HG03103 (cell line): Measurements from ENCODE around the gene PBX2.
"Not testable (repeated sequence)": the region's sequence is repeated elsewhere in the genome, so short reads cannot be mapped to it uniquely, and the experiment has no call there.

ENCODE experiments used
- ATAC-seq: cut with Tn5 transposase; IDR thresholded peaks from one replicate; pipeline ENCODE4 v1.9.1; 2021; ENCODE audit warnings: low read depth; ENCODE audit not compliant: unreplicated experiment

Gene PBX2

DNA sequence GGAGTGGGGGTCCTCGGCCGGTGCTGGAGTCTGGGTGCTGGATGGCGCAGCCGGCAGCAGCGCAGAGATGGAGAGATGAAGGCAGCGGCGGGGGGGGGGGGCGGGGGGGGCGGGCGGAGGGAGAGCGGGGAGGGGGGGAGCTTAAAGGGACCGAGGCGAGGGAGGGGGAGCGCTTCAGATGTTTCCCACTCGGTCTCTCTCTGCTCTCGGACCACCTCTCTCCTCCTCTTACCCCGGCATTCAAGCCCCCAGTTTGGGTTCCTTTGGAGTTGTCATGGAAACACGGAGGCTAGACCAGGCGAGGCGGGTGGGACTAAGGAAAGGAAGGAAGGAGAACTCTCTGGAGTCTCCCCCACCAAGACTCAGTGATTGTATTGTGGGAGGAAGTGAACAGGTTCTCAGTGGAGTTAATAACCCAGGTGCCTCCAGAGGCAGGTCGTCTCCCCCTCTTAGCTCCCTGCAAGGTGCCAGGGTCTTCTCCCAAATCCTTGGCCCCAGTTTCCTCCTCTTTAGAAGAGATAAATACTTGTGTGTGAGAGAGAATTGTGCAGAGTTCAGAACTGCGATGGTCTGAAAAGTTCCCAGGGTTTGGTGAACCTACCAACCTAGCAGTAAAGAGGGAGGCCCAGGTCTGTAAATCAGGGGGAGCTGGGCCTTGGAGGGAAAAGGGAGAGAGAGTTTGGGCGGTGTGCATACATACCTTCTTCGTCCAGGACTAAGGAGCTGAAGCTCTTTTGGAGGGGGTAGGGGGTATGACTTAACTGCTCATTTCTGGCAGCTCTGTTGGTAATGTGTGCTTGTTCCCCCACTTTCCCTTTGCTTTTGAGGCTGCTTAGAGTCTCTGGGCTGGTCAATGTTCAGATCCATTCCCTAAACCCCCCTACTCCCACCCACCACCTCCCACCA, 37.9 kb downstream of the PBX2 start, which contains the start of gene PRRT1:
Gene PRRT1 (minus strand): TSS at position 77 of the 906 bp plus-strand sequence. CDS start 112 bp downstream, outside the sequence.
- ATAC-seq: no peak

DNA sequence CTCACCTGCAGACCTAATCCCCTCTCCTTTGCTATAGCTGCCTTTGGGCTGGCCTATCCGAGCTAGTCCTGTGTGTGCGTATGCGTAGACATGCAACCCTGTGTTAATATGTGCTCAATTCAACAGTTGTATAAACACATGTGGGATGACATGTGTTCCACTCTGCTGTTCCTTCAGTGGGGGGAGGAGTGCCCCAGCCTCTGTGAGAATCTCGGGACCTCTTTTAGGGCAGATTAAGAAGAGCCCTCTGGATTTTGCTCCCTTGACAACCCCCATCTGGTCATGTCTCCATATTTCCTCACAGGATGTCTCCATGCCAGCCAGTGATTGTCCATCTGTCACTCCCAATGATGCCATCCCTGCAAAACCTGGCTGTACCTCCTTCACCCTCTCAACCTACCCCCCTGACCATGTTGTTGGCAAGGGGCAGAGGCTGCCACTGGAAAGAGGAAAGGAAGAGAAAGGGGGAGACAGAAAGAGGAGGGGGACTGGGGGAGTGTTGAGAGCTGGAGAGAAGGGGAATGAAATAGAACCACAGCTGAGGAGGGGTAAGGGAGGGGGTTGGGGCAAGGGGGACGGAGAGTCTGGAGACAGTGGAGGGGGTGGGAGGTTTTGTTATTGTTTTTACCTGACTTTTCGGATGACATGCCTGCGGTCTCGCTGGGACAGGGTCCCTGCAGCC, 38.7 kb downstream of the PBX2 start:
- ATAC-seq: no peak

DNA sequence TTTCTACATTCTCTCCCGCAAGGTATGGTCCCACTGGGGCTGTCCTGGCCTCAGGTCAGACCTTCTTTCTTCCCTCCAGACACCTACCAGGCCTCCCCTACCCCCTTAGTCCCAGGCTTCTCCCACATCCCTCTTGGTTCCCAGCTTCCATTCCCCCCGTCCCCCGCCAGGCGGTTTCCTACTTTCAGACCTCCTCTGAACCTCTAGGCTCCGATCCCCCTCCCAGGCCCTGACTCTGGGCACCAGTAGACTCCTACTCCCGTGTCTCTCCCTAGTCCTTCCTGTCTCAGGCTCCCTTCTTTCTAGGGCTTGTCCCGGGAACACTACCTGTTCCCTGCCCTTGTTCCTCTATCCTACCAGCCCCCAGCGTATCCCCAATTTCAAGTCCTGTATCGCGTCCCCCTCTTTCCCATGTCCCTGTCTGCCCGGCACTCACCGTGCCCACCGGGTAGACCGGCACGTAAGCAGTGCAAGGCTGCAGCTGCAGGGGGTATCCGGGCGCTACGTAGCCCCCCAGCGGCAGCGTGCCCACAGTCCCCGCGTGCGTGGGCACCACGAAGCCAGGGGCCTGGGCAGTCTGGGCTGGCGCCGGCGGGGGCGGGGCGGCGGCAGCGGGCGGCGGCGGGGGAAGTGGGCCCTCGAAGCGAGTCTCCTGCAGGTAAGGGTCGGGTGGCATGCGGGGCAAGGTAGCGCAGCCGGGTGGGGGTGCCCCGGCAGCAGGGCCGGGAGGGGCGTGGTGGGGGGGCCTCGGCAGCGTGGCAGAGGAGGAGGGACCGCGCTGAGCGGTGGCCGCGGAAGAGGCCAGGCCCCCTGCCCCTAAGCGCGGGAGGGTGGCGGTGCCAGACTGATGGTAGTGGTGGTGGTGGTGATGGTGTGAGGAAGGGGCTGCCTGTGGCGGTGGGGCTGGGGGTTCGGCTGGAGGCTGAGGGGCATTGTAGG, 39.8 kb downstream of the PBX2 start:
- ATAC-seq: no peak

DNA sequence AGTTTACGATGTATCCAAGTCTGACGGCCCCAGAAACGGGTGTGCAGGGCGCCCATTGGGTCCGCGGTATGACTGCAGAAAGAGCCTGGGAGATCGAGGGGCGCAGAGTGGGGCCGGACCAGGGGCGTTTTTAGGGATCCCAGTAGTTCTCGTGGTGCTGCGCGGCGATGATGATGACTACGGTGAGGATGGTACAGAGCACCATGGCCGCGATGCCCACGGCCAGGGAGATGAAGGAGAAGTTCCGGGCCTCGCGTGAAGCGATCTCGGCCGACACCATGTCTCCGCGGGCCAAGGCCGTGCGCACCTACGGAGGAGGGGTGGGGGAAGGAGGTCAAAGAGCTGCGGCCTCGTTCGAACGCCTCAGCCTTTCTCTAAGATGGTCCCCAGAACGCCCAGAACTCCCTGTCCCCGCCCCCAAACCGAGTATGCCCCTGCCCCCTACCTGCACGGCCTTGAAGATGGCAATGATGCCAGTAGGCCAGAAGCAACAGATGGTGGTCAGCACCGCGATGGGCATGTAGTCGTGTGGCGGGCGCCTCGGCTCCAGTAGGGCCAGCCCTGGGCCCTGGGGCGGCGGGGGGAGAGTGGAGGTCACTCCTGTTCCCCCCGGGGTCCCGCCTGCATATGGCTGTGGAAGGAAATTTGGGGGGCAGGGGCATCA, 40.8 kb downstream of the PBX2 start:
- ATAC-seq: no peak

DNA sequence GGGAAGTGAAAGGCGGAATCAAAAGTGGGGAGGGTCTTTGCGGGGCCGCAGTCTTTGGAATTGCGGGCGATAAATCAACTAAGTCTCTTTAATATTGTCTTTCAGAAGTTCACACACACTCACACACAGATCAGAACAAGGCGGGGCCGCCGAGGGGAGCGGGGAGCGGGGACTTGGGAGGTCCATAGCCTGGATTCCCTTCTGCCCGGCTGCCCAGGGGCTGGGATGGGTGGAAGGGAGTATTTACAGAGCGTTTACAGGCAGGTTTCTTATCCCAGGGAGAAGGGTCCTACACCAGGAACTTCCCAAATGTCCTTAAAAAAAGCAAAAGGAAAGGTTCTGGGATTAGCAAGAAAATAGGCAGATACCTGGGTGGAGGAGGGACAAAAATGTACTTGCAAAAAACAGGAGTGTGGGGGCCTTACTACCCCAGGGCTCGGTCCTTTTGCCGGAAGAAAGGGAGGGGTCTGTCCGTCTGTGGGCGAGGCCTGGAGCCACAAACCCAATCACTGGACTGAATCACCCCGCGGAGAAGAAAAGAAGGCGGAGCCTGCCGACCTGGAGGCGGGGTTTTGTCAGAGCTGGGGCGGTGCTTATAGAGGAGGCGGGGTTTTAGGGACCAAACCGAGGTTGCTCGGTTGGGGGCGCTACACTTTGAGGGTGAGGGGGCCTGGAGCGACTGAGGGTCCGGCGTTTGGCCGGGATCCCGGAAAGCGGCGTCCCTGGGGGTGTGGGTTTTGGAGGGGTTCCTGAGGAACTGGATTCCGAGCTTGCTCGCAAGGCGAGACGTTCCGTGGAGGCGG, 41.5 kb downstream of the PBX2 start:
- no peak for ATAC-seq

DNA sequence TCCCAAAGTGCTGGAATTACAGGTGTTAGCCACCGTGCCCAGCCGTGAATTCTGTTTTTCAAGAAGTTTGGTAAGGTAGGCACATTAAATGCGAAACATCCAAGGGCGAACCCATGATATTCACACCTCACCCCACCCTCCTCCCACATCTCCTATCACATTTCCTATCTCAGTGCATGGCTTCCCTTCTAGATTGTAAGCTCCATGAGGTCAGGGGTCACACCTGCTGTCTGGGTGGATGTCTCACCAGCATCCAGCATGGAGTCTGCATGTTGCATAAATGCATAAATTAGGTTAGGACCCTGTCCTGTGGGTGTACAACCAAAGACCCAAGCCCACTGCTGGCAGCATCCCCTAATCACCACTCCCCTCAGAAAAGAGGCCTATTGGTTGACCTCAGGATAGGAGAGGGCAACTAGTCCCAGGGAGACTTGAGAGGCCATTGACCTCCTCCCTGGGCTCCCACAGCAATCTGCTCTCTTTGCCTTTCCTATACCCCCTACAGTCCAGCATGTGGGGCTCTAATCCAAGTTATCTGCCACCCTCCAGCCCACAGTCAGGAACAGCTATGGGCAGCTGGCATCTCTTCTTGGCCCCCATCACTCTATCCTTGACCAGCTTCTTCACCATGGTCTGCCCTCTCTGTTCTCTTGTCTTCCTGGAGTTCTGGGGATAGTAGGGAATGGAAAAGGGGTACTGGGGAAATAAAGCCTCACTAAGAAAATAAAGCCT, 42.4 kb downstream of the PBX2 start:
- no peak for ATAC-seq

DNA sequence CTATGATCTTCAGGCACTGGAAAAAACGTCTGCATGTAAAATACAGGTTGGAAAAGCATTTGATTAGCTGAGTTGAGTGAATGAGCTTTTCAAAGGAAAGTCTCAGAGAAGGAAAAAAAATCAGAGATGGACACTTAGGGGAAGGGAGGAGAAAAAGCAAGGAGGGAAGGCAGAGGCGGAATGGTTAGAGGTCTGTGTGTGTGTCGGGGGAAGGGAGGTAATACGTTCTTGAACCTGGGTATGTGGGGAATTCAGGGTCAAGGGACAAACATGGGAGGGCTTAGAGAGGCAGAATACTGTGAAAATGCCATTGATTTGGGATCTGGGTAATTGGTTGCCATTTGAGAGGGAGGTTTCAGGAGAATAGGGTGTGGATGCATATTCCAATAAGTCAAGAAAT, 43.3 kb downstream of the PBX2 start:
- no peak for ATAC-seq

DNA sequence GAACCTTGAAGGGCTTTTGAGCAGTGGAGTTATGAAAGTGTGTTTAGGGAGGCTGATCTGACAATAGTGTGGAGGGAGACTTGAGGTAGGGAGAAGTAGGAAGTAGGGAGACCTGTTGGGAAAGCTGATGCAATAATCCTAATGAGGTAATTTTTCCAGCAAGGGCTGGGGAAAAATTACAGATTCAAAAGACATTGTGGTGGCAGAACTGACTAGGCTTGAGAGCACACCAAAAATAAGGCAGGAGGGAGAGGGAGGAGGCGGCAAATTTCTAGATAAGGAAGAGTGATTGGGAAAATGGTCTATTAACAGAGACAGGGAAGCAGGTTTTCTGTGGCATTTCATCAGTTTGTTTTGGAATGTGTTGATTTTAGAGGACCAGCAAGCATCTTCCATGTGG, 43.7 kb downstream of the PBX2 start:
- no peak for ATAC-seq

DNA sequence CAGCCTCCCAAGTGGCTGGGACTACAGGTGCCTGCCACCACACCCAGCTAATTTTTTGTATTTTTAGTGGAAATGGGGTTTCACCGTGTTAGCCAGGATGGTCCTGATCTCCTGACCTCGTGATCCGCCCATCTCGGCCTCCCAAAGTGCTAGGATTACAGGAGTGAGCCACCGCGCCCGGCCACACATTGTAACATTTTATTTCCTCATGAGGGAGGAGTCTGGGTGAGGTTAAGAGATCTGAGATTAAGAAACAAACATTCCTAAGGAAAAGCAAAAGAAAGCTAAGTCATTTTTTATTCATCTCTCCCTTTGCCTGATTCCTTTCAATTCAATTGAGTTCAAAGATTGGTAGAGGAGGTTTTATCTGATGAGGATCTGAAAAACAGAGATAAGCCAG, 45.8 kb downstream of the PBX2 start:
- ATAC-seq: not testable (repeated sequence)

DNA sequence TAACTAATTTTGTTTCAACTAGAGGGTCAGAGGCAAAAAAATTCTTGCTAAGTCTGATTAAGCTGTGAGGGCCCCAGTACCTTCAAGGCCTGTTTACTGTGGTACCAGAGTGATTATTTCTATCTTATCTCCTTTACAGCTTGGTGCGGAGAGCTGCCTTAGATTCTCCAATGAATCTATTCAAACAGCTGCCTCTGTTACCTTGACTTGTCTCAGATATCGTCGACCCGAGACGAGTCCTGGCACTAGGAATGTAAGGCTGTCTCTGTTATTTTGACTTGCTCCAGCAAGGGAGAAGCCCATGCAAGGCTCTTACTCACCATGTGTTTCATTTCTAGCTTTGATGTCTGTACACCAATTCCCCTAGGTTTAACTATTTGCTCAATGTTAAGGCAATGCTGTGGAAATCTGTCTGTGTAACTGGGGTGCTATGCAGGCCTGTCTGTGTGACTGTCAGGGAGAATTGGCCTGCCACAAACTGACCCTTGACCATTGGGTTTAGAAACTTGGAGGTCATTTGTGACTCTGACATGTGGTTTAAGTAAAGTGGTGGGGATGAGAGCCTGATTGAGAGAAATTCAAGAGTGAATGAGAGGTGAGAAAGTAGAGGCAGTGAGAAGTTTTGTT, 49.5 kb downstream of the PBX2 start:
- no peak for ATAC-seq

DNA sequence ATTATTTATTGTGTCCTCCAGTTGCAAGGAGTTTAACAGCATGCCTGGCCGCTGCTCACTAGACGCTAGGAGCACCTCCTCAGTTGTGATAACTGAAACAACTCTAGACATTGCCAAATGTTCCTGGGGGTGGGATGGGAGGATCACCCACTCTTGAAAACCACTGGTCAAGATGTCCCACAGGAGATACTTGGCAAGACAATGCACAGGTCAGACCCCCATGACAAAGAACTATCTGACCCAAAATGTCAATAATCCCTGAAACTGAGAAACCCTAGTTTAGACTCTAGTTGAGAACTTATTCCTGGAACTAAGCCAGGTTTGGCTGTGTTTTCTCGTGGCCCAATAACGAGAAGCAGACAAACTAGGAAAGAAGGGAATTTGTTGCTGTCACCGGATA, 50.4 kb downstream of the PBX2 start:
- ATAC-seq: no peak

DNA sequence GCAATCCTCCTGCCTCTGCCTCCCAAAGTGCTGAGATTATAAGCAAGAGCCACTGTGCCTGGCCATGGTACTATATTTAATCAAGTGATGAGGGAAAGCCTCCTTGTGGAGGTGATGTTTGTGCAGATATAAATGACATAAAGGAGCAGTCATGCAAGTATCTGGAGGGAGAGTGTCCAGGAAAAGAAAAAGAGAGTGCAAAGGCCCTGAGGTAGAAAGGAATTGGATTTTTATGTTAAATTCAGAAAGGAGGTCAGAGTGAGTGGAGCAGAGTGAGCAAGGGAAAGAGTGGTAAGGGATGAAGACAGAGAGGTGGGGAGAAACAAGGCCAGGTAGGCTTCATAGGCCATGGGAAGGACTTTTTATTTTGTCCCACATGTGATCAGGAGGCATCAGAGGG, 52.5 kb downstream of the PBX2 start:
- no peak for ATAC-seq
